ENCODE results near the gene LZTR1. TPM values are rescaled to one million over a fixed set of nuclear protein-coding genes. Genes with fewer than 3 reads are reported as not detected.
"Not testable (repeated sequence)": the region's sequence is repeated elsewhere in the genome, so short reads cannot be mapped to it uniquely, and the experiment has no call there.

The LZTR1 gene
- total RNA-seq, 1 donor from 2014 or later: 72.8 TPM

DNA sequence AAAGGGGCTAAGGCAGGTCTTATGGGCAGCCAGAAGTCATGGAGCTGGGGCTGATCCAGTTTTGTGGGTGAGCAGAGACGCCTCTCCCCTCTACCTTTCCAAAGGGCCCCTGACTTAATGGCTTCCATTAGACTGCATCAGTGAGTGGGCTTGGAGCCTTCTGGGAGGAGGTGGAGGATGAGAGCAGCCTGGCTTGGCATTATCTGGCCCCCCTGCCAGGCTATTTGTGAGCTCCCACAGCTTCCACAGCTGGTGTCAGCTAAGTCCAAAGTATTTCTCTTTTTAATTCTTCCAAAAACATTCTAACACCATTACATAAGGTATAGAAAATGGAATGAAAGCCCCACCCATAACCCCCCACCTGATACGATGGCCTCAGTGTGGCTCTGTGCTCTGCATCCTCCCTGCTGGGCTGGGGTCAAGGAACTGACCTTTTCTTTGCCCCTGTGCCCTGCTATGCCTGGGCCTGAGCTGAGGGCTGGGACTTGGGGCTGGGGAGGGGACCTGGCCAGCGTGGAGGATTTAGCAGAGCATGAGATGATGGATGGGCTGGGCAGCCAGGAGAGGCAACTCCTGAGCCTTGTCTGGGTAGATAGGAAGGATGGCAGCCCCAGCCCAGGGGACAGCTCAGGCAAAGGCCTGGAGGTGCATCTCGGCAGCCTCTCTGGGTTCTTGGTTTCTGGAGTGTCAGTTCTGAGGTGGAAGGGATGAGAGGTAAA is 11.0 kb upstream of the LZTR1 start:
- H3K27ac ChIP-seq: no peak overlapping the region
- H3K4me3 ChIP-seq: no peak overlapping the region
- H3K36me3 ChIP-seq: no peaks in the 10 kb centered on the region
- no peak for DNase-seq (ENCODE audit: low spot score in 2 of 2)
- H3K4me1 ChIP-seq: no peaks in the 10 kb centered on the region
- no peaks in the 10 kb centered on the region for H3K9me3 ChIP-seq
- no peaks in the 10 kb centered on the region for H3K27me3 ChIP-seq
- intact Hi-C loops (cut with DNase I): no loop called here
- TF ChIP-seq, protein P1, sequence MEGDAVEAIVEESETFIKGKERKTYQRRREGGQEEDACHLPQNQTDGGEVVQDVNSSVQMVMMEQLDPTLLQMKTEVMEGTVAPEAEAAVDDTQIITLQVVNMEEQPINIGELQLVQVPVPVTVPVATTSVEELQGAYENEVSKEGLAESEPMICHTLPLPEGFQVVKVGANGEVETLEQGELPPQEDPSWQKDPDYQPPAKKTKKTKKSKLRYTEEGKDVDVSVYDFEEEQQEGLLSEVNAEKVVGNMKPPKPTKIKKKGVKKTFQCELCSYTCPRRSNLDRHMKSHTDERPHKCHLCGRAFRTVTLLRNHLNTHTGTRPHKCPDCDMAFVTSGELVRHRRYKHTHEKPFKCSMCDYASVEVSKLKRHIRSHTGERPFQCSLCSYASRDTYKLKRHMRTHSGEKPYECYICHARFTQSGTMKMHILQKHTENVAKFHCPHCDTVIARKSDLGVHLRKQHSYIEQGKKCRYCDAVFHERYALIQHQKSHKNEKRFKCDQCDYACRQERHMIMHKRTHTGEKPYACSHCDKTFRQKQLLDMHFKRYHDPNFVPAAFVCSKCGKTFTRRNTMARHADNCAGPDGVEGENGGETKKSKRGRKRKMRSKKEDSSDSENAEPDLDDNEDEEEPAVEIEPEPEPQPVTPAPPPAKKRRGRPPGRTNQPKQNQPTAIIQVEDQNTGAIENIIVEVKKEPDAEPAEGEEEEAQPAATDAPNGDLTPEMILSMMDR (IDR thresholded peaks at IDR 0.05): no peak

- intact Hi-C loops (cut with DNase I); H3K4me3 ChIP-seq; DNase-seq (ENCODE audit: low spot score in 2 of 2); H3K27ac ChIP-seq; H3K9me3 ChIP-seq; H3K36me3 ChIP-seq; H3K4me1 ChIP-seq; H3K27me3 ChIP-seq: not testable (repeated sequence)
Measured at GRCh38 chr22:20972014-20972694, 9.9 kb upstream of the LZTR1 start.

DNA sequence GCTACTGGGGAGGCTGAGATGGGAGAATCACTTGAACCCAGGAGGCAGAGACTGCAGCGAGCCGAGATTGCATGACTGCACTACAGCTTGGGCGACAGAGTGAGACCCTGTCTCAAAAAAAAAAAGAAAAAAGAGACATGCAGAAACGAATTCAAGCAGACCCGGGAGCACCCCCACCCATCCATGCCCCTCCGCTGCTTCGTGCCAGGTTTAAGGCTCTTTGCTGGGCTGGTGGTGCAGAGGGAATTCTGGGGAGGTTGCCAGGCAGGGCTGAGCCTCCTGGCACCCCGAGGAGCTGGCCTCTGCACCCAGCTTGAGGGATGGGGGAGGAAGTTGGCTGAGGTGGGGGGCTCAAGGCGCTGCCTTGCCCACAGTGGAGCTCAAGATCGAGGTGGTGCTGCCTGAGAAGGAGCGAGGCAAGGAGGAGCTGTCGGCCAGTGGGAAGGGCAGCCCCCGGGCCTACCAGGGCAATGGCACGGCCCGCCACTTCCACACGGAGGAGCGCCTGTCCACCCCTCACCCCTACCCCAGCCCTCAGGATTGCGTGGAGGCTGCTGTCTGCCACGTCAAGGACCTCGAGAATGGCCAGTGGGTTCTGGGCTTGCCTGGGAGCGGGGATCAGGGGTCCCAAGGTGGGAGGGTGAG is 9.0 kb upstream of the LZTR1 start:
- H3K27ac ChIP-seq: no peak overlapping the region
- H3K4me3 ChIP-seq: no peak overlapping the region
- no peaks in the 10 kb centered on the region for H3K4me1 ChIP-seq
- no peaks in the 10 kb centered on the region for H3K27me3 ChIP-seq
- H3K36me3 ChIP-seq: no peaks in the 10 kb centered on the region
- no peaks in the 10 kb centered on the region for H3K9me3 ChIP-seq
- intact Hi-C loops (cut with DNase I): no loop called here
- DNase-seq (ENCODE audit: low spot score in 2 of 2): no peak
- TF ChIP-seq, protein P1 (IDR thresholded peaks at IDR 0.05): no peak

GRCh38 chr22:20973634-20974286 is 8.3 kb upstream of the LZTR1 start:
- Histone ChIP-seq H3K36me3 (no peaks in the 10 kb centered on the region), H3K27ac (no peak overlapping the region), H3K9me3 (no peaks in the 10 kb centered on the region), H3K4me1 (no peaks in the 10 kb centered on the region), H3K27me3 (no peaks in the 10 kb centered on the region), H3K4me3 (no peak overlapping the region)
- no peak for DNase-seq (ENCODE audit: low spot score in 2 of 2)
- intact Hi-C loops (cut with DNase I): no loop called here
- TF ChIP-seq, protein P1 (IDR thresholded peaks at IDR 0.05): no peak

DNA sequence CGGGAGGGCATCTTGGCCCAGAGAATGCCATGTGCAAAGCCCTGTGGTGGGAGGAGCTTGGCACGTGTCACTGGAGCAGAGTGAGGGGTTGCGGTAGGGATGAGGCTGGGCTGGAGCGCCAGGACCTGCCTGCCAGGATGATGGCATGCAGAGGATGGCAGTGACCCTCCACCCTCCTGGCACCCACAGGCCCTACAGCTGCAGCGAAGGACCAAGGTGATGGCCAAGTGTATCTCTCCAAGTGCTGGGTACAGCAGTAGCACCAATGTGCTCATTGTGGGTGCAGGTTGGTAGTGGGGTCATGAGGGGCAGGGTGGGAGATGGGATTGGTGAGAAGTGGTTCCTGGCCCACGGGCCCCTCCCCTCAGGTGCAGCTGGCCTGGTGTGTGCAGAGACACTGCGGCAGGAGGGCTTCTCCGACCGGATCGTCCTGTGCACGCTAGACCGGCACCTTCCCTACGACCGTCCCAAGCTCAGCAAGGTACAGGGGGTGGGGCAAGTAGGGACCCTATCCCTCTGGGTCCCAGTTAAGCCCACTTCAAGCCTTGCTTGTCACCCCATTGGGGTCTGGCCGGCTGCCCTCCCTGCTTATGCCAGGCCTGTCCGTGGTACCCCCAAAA is 7.7 kb upstream of the LZTR1 start:
- H3K9me3 ChIP-seq: no peaks in the 10 kb centered on the region
- H3K27me3 ChIP-seq: no peaks in the 10 kb centered on the region
- H3K27ac ChIP-seq: no peak overlapping the region
- TF ChIP-seq, protein P1 (IDR thresholded peaks at IDR 0.05): no peak
- H3K4me3 ChIP-seq: no peak overlapping the region
- no peaks in the 10 kb centered on the region for H3K36me3 ChIP-seq
- H3K4me1 ChIP-seq: no peaks in the 10 kb centered on the region
- intact Hi-C loops (cut with DNase I): no loop called here
- DNase-seq (ENCODE audit: low spot score in 2 of 2): no peak

All from ascending aorta (tissue), 2 donors.